GM21381 (cell line): Measurements from ENCODE around the gene NAA25.
A peak's percentile ranks its signal among the peaks of the same experiment; 100 is the strongest.
"Not testable (repeated sequence)": the region's sequence is repeated elsewhere in the genome, so short reads cannot be mapped to it uniquely, and the experiment has no call there.

Experiments
- ATAC-seq: cut with Tn5 transposase; IDR thresholded peaks from one replicate; pipeline ENCODE4 v1.9.1; 2021; ENCODE audit warnings: mild to moderate bottlenecking, moderate library complexity; ENCODE audit not compliant: unreplicated experiment

NAA25 gene

GRCh38 chr12:112011685-112012084, 96.9 kb downstream of the NAA25 start:
- no peak for ATAC-seq

- ATAC-seq = no peak
Observed at GRCh38 chr12:112010415-112011344, 97.9 kb downstream of the NAA25 start.

- not testable (repeated sequence) for ATAC-seq
Observed at GRCh38 chr12:112009596-112009995, 99.0 kb downstream of the NAA25 start.

GRCh38 chr12:112008918-112009317, 99.7 kb downstream of the NAA25 start:
- ATAC-seq = no peak

GRCh38 chr12:112007945-112008344, 100.6 kb downstream of the NAA25 start:
- no peak for ATAC-seq

GRCh38 chr12:112005419-112006395, 102.9 kb downstream of the NAA25 start:
- ATAC-seq = no peak

GRCh38 chr12:112004041-112004440, 104.5 kb downstream of the NAA25 start:
- ATAC-seq = no peak

- no peak for ATAC-seq
Observed at GRCh38 chr12:112001576-112001975, 107.0 kb downstream of the NAA25 start.

- ATAC-seq = no peak
Observed at GRCh38 chr12:112000820-112001219, 107.8 kb downstream of the NAA25 start.

- ATAC-seq = not testable (repeated sequence)
Observed at GRCh38 chr12:111999129-111999528, 109.5 kb downstream of the NAA25 start.

GRCh38 chr12:111998015-111998414, 110.6 kb downstream of the NAA25 start:
- no peak for ATAC-seq

GRCh38 chr12:111997300-111997699, 111.3 kb downstream of the NAA25 start:
- no peak for ATAC-seq

- ATAC-seq = no peak
Observed at GRCh38 chr12:111995782-111996480, 112.7 kb downstream of the NAA25 start.

- peak; percentile 8 for ATAC-seq
Observed at GRCh38 chr12:111994211-111995111, 114.1 kb downstream of the NAA25 start.

- ATAC-seq = peak; percentile 55
Observed at GRCh38 chr12:111993292-111994150, 115.1 kb downstream of the NAA25 start.

GRCh38 chr12:111992464-111992863, 116.1 kb downstream of the NAA25 start:
- ATAC-seq = no peak

GRCh38 chr12:111991946-111992345, 116.6 kb downstream of the NAA25 start:
- no peak for ATAC-seq

GRCh38 chr12:111991535-111991934, 117.0 kb downstream of the NAA25 start:
- no peak for ATAC-seq

GRCh38 chr12:111984820-111985219, 123.8 kb downstream of the NAA25 start:
- ATAC-seq = no peak
